ENCODE data around the gene SUPT4H1. TPM values are rescaled to one million over a fixed set of nuclear protein-coding genes. Genes with fewer than 3 reads are reported as not detected.

SUPT4H1 gene
- total and polyA plus RNA-seq, 9 of the 15 experiments (the other 6 are each of a cell fraction or from before 2014, with no cell fraction given) = 62.1 to 320 (median 117) TPM

DNA sequence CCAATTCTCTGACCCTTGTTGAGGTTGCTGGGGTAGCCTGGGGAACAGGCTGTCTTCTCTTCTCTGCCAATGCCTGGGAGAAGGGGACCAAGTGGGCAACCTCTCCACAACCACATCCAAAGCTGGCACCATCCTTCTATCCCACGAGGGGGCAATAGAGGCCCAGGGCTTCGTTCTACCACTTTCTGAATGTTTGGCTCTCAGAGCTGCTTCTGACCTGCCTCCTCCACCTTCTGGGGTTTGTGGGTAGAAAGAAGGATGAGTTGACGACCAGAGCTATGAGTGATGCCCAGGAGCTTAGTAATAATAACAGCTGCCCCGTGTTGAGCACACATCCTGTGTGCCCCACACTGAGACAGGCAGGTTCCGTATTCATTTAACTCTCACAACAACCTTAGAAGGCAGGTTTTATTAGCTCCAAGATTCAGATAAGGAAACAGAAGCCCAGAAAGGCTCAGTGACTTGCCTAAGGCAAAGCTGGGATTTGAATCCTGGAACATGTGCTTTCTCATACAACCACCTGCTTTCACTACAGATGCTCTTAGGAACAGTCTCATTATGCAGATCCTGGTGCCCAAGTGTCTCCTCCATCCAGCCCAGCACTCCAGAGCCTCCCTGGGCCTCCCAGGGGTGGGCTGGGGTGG lies 34.5 kb downstream of the SUPT4H1 start:
- POLR2A ChIA-PET = interaction anchor here (0.6 to 4.3 kb wide), 7 partner anchors 8 to 399 kb away, joined by 3 to 42 read pairs (median 10); partner anchors contain the start of gene TSPOAP1
- CTCF ChIA-PET (ENCODE audit: low intra/inter-chr PET ratio) = interaction anchor here (0.6 to 2.3 kb wide), 5 partner anchors 100 to 687 kb away, joined by 3 to 18 read pairs (median 4); partner anchors contain the start of gene RNF43
- no peak overlapping the region for H3K4me3 ChIP-seq
- WGBS (ENCODE audit: insufficient coverage, low coverage, missing lambda C conversion rate) = 22% methylated on average over 5 of the region's 5 CpGs
- no peaks in the 10 kb centered on the region for H3K36me3 ChIP-seq (ENCODE audit: control insufficient read depth, insufficient read depth, low read length)
- no peak overlapping the region for H3K4me2 ChIP-seq (ENCODE audit: insufficient read depth, low read length)
- H2AFZ ChIP-seq (ENCODE audit: low read depth, low read length) = no peak overlapping the region
- DNase-seq (ENCODE audit: extremely low read depth in 1 of 4, low spot score in 3 of 4) = peak in 2 of 4 experiments; percentile 58 to 59
- no peaks in the 10 kb centered on the region for H3K27me3 ChIP-seq (ENCODE audit: control insufficient read depth in 2 of 2, insufficient read depth in 2 of 2, low read length in 2 of 2)
- no peaks in the 10 kb centered on the region for H3K79me2 ChIP-seq (ENCODE audit: control insufficient read depth, insufficient read depth, low read length)
- intact Hi-C loops (cut with micrococcal nuclease) (loop anchor here (1.0 kb wide), 1 partner anchor 130 kb away; no protein-coding TSS in a partner anchor), in situ Hi-C loops (cut with MboI) (no loop called here)
- H3K27ac ChIP-seq (ENCODE audit: extremely low read depth, low read depth, low read length) = no peak overlapping the region
- H3K4me1 ChIP-seq (replicated peaks in 1 of 2; ENCODE audit: control insufficient read depth in 2 of 2, insufficient read depth in 2 of 2, low read length in 2 of 2) = peaks cover 0 to 17% of the 10 kb centered on the region in 2 experiments; a peak in 3 of 5 replicates
- H3K9me1 ChIP-seq (ENCODE audit: control insufficient read depth, insufficient read depth, low read length) = no peaks in the 10 kb centered on the region
- H4K20me1 ChIP-seq (replicated peaks; ENCODE audit: control insufficient read depth, insufficient read depth, low read length) = no peaks in the 10 kb centered on the region
- ATAC-seq = peak; percentile 86
- FAIRE-seq = peak; percentile 80
- no TSS peak for BruUV-seq (replicated peaks)
- no peaks in the 10 kb centered on the region for H3K9me3 ChIP-seq (replicated peaks; ENCODE audit: control insufficient read depth, insufficient read depth, low read depth, low read length)
- H3K9ac ChIP-seq (ENCODE audit: insufficient read depth in 1 of 2, low read depth in 2 of 2, low read length in 2 of 2) = no peak overlapping the region; a peak in 1 of 4 replicates
- TF ChIP-seq, protein P1, sequence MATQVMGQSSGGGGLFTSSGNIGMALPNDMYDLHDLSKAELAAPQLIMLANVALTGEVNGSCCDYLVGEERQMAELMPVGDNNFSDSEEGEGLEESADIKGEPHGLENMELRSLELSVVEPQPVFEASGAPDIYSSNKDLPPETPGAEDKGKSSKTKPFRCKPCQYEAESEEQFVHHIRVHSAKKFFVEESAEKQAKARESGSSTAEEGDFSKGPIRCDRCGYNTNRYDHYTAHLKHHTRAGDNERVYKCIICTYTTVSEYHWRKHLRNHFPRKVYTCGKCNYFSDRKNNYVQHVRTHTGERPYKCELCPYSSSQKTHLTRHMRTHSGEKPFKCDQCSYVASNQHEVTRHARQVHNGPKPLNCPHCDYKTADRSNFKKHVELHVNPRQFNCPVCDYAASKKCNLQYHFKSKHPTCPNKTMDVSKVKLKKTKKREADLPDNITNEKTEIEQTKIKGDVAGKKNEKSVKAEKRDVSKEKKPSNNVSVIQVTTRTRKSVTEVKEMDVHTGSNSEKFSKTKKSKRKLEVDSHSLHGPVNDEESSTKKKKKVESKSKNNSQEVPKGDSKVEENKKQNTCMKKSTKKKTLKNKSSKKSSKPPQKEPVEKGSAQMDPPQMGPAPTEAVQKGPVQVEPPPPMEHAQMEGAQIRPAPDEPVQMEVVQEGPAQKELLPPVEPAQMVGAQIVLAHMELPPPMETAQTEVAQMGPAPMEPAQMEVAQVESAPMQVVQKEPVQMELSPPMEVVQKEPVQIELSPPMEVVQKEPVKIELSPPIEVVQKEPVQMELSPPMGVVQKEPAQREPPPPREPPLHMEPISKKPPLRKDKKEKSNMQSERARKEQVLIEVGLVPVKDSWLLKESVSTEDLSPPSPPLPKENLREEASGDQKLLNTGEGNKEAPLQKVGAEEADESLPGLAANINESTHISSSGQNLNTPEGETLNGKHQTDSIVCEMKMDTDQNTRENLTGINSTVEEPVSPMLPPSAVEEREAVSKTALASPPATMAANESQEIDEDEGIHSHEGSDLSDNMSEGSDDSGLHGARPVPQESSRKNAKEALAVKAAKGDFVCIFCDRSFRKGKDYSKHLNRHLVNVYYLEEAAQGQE (IDR thresholded peaks at IDR 0.05; ENCODE audit: borderline replicate concordance) = peak; percentile 89
- TF ChIP-seq, protein P1 (CRISPR knock-in tag; IDR thresholded peaks at IDR 0.05; ENCODE audit: low read depth) = no peak
- TF ChIP-seq ARID1B (IDR thresholded peaks at IDR 0.05) (no peak), TCF7 (IDR thresholded peaks at IDR 0.05; ENCODE audit: borderline replicate concordance) (no peak), ESRRA (IDR thresholded peaks at IDR 0.05; ENCODE audit: borderline replicate concordance, low read depth) (0 out of 2 replicates have a peak, but pooled peaks have one; percentile 13), RB1 (IDR thresholded peaks at IDR 0.05; ENCODE audit: low read depth) (0 out of 2 replicates have a peak, but pooled peaks have one; percentile 25), SMC3 (conservative IDR thresholded peaks at IDR 0.05; ENCODE audit: insufficient read depth, low read depth, low read length) (peak; percentile 81), CC2D1A (IDR thresholded peaks at IDR 0.05) (0 out of 2 replicates have a peak, but pooled peaks have one; percentile 52)
- TF ChIP-seq, protein P2, sequence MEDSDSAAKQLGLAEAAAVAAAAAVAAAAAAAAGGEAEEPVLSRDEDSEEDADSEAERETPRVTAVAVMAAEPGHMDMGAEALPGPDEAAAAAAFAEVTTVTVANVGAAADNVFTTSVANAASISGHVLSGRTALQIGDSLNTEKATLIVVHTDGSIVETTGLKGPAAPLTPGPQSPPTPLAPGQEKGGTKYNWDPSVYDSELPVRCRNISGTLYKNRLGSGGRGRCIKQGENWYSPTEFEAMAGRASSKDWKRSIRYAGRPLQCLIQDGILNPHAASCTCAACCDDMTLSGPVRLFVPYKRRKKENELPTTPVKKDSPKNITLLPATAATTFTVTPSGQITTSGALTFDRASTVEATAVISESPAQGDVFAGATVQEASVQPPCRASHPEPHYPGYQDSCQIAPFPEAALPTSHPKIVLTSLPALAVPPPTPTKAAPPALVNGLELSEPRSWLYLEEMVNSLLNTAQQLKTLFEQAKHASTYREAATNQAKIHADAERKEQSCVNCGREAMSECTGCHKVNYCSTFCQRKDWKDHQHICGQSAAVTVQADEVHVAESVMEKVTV (CRISPR knock-in tag; IDR thresholded peaks at IDR 0.05) = peak; percentile 71
- TF ChIP-seq, protein P3, sequence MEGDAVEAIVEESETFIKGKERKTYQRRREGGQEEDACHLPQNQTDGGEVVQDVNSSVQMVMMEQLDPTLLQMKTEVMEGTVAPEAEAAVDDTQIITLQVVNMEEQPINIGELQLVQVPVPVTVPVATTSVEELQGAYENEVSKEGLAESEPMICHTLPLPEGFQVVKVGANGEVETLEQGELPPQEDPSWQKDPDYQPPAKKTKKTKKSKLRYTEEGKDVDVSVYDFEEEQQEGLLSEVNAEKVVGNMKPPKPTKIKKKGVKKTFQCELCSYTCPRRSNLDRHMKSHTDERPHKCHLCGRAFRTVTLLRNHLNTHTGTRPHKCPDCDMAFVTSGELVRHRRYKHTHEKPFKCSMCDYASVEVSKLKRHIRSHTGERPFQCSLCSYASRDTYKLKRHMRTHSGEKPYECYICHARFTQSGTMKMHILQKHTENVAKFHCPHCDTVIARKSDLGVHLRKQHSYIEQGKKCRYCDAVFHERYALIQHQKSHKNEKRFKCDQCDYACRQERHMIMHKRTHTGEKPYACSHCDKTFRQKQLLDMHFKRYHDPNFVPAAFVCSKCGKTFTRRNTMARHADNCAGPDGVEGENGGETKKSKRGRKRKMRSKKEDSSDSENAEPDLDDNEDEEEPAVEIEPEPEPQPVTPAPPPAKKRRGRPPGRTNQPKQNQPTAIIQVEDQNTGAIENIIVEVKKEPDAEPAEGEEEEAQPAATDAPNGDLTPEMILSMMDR (IDR thresholded peaks at IDR 0.05 in 2 of 3, conservative IDR thresholded peaks at IDR 0.05 in 1 of 3; ENCODE audit: insufficient read depth in 2 of 3, low read depth in 1 of 3, low read length in 3 of 3) = peak; percentile 78 to 84 (median 79)
